Liver (tissue), 9 donors: ENCODE measurements around the gene GPBP1L1. TPM values are rescaled to one million over a fixed set of nuclear protein-coding genes. Genes with fewer than 3 reads are reported as not detected.

Experiments
- DNase-seq: peaks from one replicate; pipeline ENCODE4 v3.0.0-alpha.2; 2017; ENCODE audit warnings: low spot score
- H3K27ac ChIP-seq, 2 donors: one replicate each; pipeline ENCODE4 v1.7.0; 2013; ENCODE audit warnings: inconsistent platforms in 2 of 2, low read length in 2 of 2, control low read depth in 1 of 2, low read depth in 1 of 2, mild to moderate bottlenecking in 1 of 2
- H3K27me3 ChIP-seq, 4 donors: one replicate each; pipeline versions ENCODE4 v1.6.1 to v1.7.0; 2013; ENCODE audit warnings: low read length in 3 of 4, inconsistent platforms in 1 of 4, mild to moderate bottlenecking in 1 of 4, moderate library complexity in 1 of 4; ENCODE audit not compliant: control insufficient read depth in 4 of 4, insufficient read depth in 4 of 4
- H3K36me3 ChIP-seq, 4 donors: one replicate each; pipeline versions ENCODE4 v1.6.1 to v1.7.0; 2013; ENCODE audit warnings: low read length in 3 of 4, mild to moderate bottlenecking in 3 of 4, low read depth in 1 of 4, moderate library complexity in 1 of 4; ENCODE audit not compliant: control insufficient read depth in 4 of 4, insufficient read depth in 3 of 4
- H3K4me1 ChIP-seq, 4 donors: one replicate each; pipeline versions ENCODE4 v1.6.1 to v1.7.0; 2013; ENCODE audit warnings: low read length in 3 of 4, mild to moderate bottlenecking in 3 of 4, moderate library complexity in 1 of 4; ENCODE audit not compliant: control insufficient read depth in 4 of 4, insufficient read depth in 4 of 4
- H3K4me3 ChIP-seq, 3 donors: one replicate each; pipeline versions ENCODE4 v1.6.1 to v1.7.0; 2013; ENCODE audit warnings: low read length in 3 of 3, control low read depth in 1 of 3, low read depth in 1 of 3, mild to moderate bottlenecking in 1 of 3
- H3K9ac ChIP-seq, 2 donors: one replicate each; pipeline ENCODE4 v1.7.0; 2013; ENCODE audit warnings: low read length in 2 of 2, mild to moderate bottlenecking in 2 of 2, moderate library complexity in 2 of 2, control low read depth in 1 of 2, low read depth in 1 of 2
- H3K9me3 ChIP-seq, 4 donors: one replicate each; pipeline versions ENCODE4 v1.6.1 to v1.7.0; 2013; ENCODE audit warnings: low read length in 3 of 4; ENCODE audit not compliant: control insufficient read depth in 4 of 4
- EGR1 ChIP-seq, 2 donors: IDR thresholded peaks; 2 replicates each; pipeline ENCODE4 v1.6.1; 2016 to 2018; ENCODE audit warnings: antibody characterized with exemption in 2 of 2, low read depth in 2 of 2
- FOXA1 ChIP-seq: IDR thresholded peaks from 2 replicates; pipeline ENCODE4 v1.6.1; 2016; ENCODE audit warnings: antibody characterized with exemption
- FOXA2 ChIP-seq: IDR thresholded peaks from 2 replicates; pipeline ENCODE4 v1.6.1; 2016; ENCODE audit warnings: antibody characterized with exemption
- GABPA ChIP-seq, 2 donors: IDR thresholded peaks in 1 of 2; conservative IDR thresholded peaks in 1 of 2; 2 replicates each; pipeline ENCODE4 v1.6.1; 2016; ENCODE audit warnings: antibody characterized with exemption in 2 of 2, mild to moderate bottlenecking in 1 of 2, moderate library complexity in 1 of 2
- HNF4A ChIP-seq, 2 donors: conservative IDR thresholded peaks; 2 replicates each; pipeline ENCODE4 v1.6.1; 2016; ENCODE audit warnings: antibody characterized with exemption in 2 of 2, mild to moderate bottlenecking in 2 of 2
- HNF4G ChIP-seq: IDR thresholded peaks from 2 replicates; pipeline ENCODE4 v1.6.1; 2016; ENCODE audit warnings: antibody characterized with exemption
- JUND ChIP-seq, 2 donors: IDR thresholded peaks; 2 replicates each; pipeline ENCODE4 v1.6.1; 2016; ENCODE audit warnings: antibody characterized with exemption in 2 of 2
- NR2F2 ChIP-seq: IDR thresholded peaks from 2 replicates; pipeline ENCODE4 v1.6.1; 2016; ENCODE audit warnings: antibody characterized with exemption
- RAD21 ChIP-seq, 2 donors: IDR thresholded peaks; 2 replicates each; pipeline ENCODE4 v1.6.1; 2016; ENCODE audit warnings: antibody characterized with exemption in 2 of 2, mild to moderate bottlenecking in 2 of 2
- RXRA ChIP-seq, 2 donors: IDR thresholded peaks; 2 replicates each; pipeline ENCODE4 v1.6.1; 2017 to 2018; ENCODE audit warnings: antibody characterized with exemption in 2 of 2, mild to moderate bottlenecking in 1 of 2
- SP1 ChIP-seq: IDR thresholded peaks from 2 replicates; pipeline ENCODE4 v1.6.1; 2018; ENCODE audit warnings: antibody characterized with exemption, mild to moderate bottlenecking
- TAF1 ChIP-seq: conservative IDR thresholded peaks from 2 replicates; pipeline ENCODE4 v1.6.1; 2016; ENCODE audit warnings: antibody characterized with exemption, mild to moderate bottlenecking
- WGBS: extraction: QIAGEN DNeasy Blood & Tissue Kit; methylation state at CpG from one replicate; pipeline ENCODE4 v1.1.7; 2013; 5-methylcytosine and 5-hydroxymethylcytosine counted together
- polyA plus RNA-seq, 2 donors: library from polyadenylated mRNA; stranded (reverse) in 1 of 2; unstranded in 1 of 2; fragments of 200-250 nt in 1 of 2; fragments of >200 nt in 1 of 2; fragmentation: Nextera tagmentation in 1 of 2; extraction: Ambion mirVana in 1 of 2; gene quantifications; one replicate each; pipeline versions ENCODE4 v1.2.1 to v1.2.3, GENCODE V29; 2013 to 2015
- total RNA-seq, 2 donors: library from RNA; depleted of rRNA; stranded (reverse); fragments of >200 nt; gene quantifications; one replicate each; pipeline ENCODE4 v1.2.3, GENCODE V29; 2014
- TF ChIP-seq, protein P1 (sequence below): IDR thresholded peaks from 2 replicates; pipeline ENCODE4 v1.6.1; 2016; ENCODE audit warnings: antibody characterized with exemption
- TF ChIP-seq, protein P2 (sequence below): IDR thresholded peaks from 2 replicates; pipeline ENCODE4 v1.6.1; 2016; ENCODE audit warnings: antibody characterized with exemption
- TF ChIP-seq, protein P3 (sequence below): IDR thresholded peaks from 2 replicates; pipeline ENCODE4 v1.6.1; 2016; ENCODE audit warnings: antibody characterized with exemption
- TF ChIP-seq, protein P4 (sequence below): IDR thresholded peaks from 2 replicates; pipeline ENCODE4 v1.6.1; 2016; ENCODE audit warnings: antibody characterized with exemption, mild to moderate bottlenecking
- TF ChIP-seq, protein P5 (sequence below): fragments of 150-350 bp; IDR thresholded peaks from 2 replicates; pipeline ENCODE4 v1.5.1; 2017; ENCODE audit warnings: improper control_type of control experiment, low read depth, low read length; ENCODE audit not compliant: missing input control
- donor health status: healthy.
- donor health status: healthy.
- donor health status: healthy.
- donor health status: healthy.
- donor health status: healthy.

The GPBP1L1 gene
- total and polyA plus RNA-seq, 4 donors: 24.8 to 86.7 (median 53.5) TPM

DNA sequence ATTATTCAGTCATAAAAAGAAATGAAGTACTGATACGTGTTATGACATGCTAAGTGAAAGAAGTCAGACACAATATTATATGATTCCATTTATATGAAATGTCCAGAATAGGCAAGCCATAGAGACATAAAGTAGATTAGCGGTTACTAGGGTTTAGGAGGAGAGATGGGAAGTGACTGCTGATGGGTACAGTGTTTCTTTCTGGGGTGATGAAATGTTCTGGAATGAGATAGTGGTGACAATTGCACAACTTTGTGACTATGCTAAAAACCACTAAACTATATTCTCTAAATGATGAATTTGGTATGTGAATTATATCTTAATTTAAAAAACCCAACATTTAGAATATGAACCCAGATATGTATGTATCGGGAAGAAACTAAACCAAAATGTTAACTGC is 36.5 kb upstream of the GPBP1L1 start:
- Histone ChIP-seq H3K36me3 (peaks cover 0 to 3% (median 3%) of the 10 kb centered on the region in 4 donors), H3K27ac (no peak overlapping the region), H3K9ac (no peak overlapping the region), H3K4me3 (no peak overlapping the region), H3K27me3 (no peaks in the 10 kb centered on the region), H3K9me3 (no peaks in the 10 kb centered on the region), H3K4me1 (no peaks in the 10 kb centered on the region)
- TF ChIP-seq, protein P1, sequence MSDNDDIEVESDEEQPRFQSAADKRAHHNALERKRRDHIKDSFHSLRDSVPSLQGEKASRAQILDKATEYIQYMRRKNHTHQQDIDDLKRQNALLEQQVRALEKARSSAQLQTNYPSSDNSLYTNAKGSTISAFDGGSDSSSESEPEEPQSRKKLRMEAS: no peak
- TF ChIP-seq EGR1 (IDR thresholded peaks at IDR 0.05; ENCODE audit: low read depth in 2 of 2): no peak
- TF ChIP-seq, protein P2, sequence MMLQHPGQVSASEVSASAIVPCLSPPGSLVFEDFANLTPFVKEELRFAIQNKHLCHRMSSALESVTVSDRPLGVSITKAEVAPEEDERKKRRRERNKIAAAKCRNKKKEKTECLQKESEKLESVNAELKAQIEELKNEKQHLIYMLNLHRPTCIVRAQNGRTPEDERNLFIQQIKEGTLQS: peak; percentile 62
- no peak for TF ChIP-seq FOXA2
- TF ChIP-seq RXRA (IDR thresholded peaks at IDR 0.05): no peak
- no peak for TF ChIP-seq SP1
- no peak for TF ChIP-seq HNF4G
- TF ChIP-seq, protein P3, sequence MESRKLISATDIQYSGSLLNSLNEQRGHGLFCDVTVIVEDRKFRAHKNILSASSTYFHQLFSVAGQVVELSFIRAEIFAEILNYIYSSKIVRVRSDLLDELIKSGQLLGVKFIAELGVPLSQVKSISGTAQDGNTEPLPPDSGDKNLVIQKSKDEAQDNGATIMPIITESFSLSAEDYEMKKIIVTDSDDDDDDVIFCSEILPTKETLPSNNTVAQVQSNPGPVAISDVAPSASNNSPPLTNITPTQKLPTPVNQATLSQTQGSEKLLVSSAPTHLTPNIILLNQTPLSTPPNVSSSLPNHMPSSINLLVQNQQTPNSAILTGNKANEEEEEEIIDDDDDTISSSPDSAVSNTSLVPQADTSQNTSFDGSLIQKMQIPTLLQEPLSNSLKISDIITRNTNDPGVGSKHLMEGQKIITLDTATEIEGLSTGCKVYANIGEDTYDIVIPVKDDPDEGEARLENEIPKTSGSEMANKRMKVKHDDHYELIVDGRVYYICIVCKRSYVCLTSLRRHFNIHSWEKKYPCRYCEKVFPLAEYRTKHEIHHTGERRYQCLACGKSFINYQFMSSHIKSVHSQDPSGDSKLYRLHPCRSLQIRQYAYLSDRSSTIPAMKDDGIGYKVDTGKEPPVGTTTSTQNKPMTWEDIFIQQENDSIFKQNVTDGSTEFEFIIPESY: peak; percentile 19
- TF ChIP-seq TAF1: no peak
- WGBS: 95% methylated on average over 3 of the region's 3 CpGs
- no peak for DNase-seq

DNA sequence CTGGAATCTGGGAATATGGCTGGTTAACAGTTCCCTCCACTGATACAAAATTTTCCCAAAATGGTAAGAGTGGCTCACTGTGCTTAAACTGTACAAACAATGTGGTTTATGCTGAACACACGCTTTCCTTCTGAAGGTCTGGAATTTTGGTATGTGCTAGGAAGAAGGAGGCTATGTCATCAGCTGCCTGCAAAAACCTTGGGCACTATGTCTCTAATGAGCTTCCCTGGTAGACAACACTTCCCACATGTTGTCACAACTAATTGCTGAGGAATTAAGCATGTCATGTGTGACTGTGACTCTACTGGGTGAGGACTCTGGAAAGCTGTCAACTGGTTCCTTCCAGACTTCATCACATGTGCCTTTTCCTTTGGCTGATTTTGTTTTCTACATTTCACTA is 34.9 kb upstream of the GPBP1L1 start:
- 96% methylated on average over 1 of the region's 1 CpG for WGBS
- Histone ChIP-seq H3K4me1 (no peaks in the 10 kb centered on the region), H3K27ac (no peak overlapping the region), H3K9me3 (no peaks in the 10 kb centered on the region), H3K27me3 (no peaks in the 10 kb centered on the region), H3K9ac (no peak overlapping the region), H3K36me3 (peaks cover 0 to 6% (median 0%) of the 10 kb centered on the region in 4 donors), H3K4me3 (no peak overlapping the region)
- TF ChIP-seq, protein P4, sequence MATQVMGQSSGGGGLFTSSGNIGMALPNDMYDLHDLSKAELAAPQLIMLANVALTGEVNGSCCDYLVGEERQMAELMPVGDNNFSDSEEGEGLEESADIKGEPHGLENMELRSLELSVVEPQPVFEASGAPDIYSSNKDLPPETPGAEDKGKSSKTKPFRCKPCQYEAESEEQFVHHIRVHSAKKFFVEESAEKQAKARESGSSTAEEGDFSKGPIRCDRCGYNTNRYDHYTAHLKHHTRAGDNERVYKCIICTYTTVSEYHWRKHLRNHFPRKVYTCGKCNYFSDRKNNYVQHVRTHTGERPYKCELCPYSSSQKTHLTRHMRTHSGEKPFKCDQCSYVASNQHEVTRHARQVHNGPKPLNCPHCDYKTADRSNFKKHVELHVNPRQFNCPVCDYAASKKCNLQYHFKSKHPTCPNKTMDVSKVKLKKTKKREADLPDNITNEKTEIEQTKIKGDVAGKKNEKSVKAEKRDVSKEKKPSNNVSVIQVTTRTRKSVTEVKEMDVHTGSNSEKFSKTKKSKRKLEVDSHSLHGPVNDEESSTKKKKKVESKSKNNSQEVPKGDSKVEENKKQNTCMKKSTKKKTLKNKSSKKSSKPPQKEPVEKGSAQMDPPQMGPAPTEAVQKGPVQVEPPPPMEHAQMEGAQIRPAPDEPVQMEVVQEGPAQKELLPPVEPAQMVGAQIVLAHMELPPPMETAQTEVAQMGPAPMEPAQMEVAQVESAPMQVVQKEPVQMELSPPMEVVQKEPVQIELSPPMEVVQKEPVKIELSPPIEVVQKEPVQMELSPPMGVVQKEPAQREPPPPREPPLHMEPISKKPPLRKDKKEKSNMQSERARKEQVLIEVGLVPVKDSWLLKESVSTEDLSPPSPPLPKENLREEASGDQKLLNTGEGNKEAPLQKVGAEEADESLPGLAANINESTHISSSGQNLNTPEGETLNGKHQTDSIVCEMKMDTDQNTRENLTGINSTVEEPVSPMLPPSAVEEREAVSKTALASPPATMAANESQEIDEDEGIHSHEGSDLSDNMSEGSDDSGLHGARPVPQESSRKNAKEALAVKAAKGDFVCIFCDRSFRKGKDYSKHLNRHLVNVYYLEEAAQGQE: no peak
- TF ChIP-seq NR2F2 (no peak), TAF1 (no peak), JUND (IDR thresholded peaks at IDR 0.05) (no peak), HNF4G (no peak), FOXA1 (no peak), HNF4A (conservative IDR thresholded peaks at IDR 0.05) (no peak), GABPA (IDR thresholded peaks at IDR 0.05 in 1 of 2, conservative IDR thresholded peaks at IDR 0.05 in 1 of 2) (no peak), RAD21 (IDR thresholded peaks at IDR 0.05) (no peak), FOXA2 (no peak)
- TF ChIP-seq, protein P3: no peak
- TF ChIP-seq, protein P5, sequence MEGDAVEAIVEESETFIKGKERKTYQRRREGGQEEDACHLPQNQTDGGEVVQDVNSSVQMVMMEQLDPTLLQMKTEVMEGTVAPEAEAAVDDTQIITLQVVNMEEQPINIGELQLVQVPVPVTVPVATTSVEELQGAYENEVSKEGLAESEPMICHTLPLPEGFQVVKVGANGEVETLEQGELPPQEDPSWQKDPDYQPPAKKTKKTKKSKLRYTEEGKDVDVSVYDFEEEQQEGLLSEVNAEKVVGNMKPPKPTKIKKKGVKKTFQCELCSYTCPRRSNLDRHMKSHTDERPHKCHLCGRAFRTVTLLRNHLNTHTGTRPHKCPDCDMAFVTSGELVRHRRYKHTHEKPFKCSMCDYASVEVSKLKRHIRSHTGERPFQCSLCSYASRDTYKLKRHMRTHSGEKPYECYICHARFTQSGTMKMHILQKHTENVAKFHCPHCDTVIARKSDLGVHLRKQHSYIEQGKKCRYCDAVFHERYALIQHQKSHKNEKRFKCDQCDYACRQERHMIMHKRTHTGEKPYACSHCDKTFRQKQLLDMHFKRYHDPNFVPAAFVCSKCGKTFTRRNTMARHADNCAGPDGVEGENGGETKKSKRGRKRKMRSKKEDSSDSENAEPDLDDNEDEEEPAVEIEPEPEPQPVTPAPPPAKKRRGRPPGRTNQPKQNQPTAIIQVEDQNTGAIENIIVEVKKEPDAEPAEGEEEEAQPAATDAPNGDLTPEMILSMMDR: no peak
- TF ChIP-seq, protein P1: no peak
- no peak for DNase-seq
